ENCODE measurements around the gene ARRB2.

GRCh38 chr17:4718276-4718675 is 7.8 kb downstream of the ARRB2 start:
- TF ChIP-seq SUZ12 (IDR thresholded peaks at IDR 0.05): no peak
- no peak for TF ChIP-seq LEF1 (IDR thresholded peaks at IDR 0.05; ENCODE audit: borderline replicate concordance)
- no peak for TF ChIP-seq SP1 (IDR thresholded peaks at IDR 0.05)
- no peak for TF ChIP-seq L3MBTL2 (conservative IDR thresholded peaks at IDR 0.05)
- no peak for TF ChIP-seq ELF4 (IDR thresholded peaks at IDR 0.05)
- TF ChIP-seq ZNF384 (IDR thresholded peaks at IDR 0.05): no peak
- no peak for TF ChIP-seq FOXK2 (IDR thresholded peaks at IDR 0.05)
- no peak for TF ChIP-seq FOXM1 (IDR thresholded peaks at IDR 0.05; ENCODE audit: borderline replicate concordance)

All from HEK293T (cell line).